ENCODE measurements around the gene SDCBP2.

- TF ChIP-seq CTCF (IDR thresholded peaks at IDR 0.05) (no peak), POLR2A (IDR thresholded peaks at IDR 0.05) (no peak)
These were observed 41.0 kb downstream of the SDCBP2 start for GRCh38 chr20:1287787-1288569.
